ENCODE data around the gene SERPINB4.

- no peak for TF ChIP-seq CTCF (IDR thresholded peaks at IDR 0.05)
- no peak for TF ChIP-seq POLR2A (IDR thresholded peaks at IDR 0.05)
Measured at GRCh38 chr18:63613420-63613819, 30.6 kb downstream of the SERPINB4 start.
